BE2C (cell line): ENCODE results near the gene TMEM54.

Experiments used
- DNase-seq: peaks from one replicate; pipeline ENCODE4 v3.0.0-alpha.2; 2020
- H3K27me3 ChIP-seq: fragments of 250-450 bp; sonication (Bioruptor Pico); 2 replicates; pipeline ENCODE4 v1.5.1; 2020; ENCODE audit warnings: mild to moderate bottlenecking
- H3K36me3 ChIP-seq: fragments of 250-450 bp; sonication (Bioruptor Pico); 2 replicates; pipeline ENCODE4 v1.5.1; 2020; ENCODE audit warnings: mild to moderate bottlenecking
- H3K4me1 ChIP-seq: fragments of 250-450 bp; sonication (Bioruptor Pico); 2 replicates; pipeline ENCODE4 v1.5.1; 2020
- H3K4me3 ChIP-seq: 2 replicates; pipeline ENCODE4 v1.5.1; 2011; ENCODE audit warnings: low read depth, low read length
- H3K9me3 ChIP-seq: fragments of 250-450 bp; sonication (Bioruptor Pico); 2 replicates; pipeline ENCODE4 v1.5.1; 2020
- TF ChIP-seq, protein P1 (sequence below): IDR thresholded peaks from 2 replicates; pipeline ENCODE4 v1.5.1; 2012; ENCODE audit warnings: mild to moderate bottlenecking, low read depth, low read length

TMEM54 gene

DNA sequence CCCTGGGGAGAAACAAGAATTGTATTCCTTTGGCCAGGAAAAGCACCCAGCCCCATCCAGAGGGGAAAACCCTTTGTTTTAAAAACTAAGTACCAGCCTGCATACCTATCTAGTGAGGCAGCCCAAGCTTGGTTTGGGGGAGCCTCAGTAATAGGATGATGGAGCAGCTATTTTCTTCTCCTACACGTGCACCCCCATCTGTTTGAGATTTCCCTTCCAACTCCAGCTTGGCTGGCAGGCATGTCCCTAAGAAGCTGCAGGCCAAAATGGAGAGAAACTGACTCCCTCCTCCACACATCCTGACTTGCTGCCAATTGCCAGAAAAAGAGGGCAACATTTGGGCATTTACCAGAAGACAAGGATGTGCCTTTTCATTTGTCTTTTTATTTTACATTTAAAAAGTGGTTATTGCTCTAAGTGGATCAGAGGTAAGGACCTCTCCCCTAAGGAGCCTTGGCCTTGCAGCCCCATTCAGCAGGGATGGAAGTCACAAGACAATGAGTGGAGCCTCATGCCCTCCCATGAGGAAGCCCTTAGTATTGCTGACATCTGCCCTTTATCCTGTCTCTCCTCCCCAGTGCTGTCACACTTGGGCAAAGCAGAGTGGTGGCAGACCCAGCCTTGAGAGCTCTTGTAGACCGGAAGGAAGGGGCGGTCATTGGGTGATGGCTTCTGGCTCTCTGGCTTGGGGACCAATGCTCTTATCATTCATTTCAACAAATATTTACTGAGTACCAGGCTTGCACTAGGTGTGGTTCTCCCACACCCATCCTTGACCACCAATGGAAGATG, 39.1 kb downstream of the TMEM54 start:
- no peaks in the 10 kb centered on the region for H3K4me1 ChIP-seq

DNA sequence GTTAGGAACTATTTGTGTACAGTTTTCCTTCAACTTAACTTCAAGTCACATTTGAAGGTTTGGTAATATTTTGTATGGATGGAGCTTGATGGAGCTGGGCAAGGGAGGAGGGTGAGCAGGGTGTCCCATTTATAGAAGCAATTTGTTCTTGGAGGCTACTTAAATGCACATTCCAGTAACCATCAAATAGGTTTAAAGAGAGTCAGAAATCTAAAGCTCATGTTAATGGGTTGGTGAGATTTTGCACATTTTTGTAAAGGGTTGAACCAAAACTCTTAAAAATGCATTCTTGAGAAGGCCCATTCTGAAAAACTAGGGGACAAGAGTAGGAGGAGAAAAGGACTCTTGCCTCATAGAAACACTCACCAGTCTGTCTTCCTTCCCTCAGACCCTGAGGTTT, 40.6 kb downstream of the TMEM54 start:
- no peaks in the 10 kb centered on the region for H3K9me3 ChIP-seq
- H3K4me1 ChIP-seq: no peaks in the 10 kb centered on the region
- no peak for DNase-seq
- no peaks in the 10 kb centered on the region for H3K36me3 ChIP-seq
- TF ChIP-seq, protein P1, sequence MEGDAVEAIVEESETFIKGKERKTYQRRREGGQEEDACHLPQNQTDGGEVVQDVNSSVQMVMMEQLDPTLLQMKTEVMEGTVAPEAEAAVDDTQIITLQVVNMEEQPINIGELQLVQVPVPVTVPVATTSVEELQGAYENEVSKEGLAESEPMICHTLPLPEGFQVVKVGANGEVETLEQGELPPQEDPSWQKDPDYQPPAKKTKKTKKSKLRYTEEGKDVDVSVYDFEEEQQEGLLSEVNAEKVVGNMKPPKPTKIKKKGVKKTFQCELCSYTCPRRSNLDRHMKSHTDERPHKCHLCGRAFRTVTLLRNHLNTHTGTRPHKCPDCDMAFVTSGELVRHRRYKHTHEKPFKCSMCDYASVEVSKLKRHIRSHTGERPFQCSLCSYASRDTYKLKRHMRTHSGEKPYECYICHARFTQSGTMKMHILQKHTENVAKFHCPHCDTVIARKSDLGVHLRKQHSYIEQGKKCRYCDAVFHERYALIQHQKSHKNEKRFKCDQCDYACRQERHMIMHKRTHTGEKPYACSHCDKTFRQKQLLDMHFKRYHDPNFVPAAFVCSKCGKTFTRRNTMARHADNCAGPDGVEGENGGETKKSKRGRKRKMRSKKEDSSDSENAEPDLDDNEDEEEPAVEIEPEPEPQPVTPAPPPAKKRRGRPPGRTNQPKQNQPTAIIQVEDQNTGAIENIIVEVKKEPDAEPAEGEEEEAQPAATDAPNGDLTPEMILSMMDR: no peak
- no peak overlapping the region for H3K4me3 ChIP-seq
- H3K27me3 ChIP-seq: no peaks in the 10 kb centered on the region

More for the DNA sequence above, 39.1 kb downstream of the TMEM54 start:
- Histone ChIP-seq H3K36me3 (no peaks in the 10 kb centered on the region), H3K9me3 (no peaks in the 10 kb centered on the region), H3K4me3 (no peak overlapping the region), H3K27me3 (no peaks in the 10 kb centered on the region)
- TF ChIP-seq, protein P1: no peak
- DNase-seq: no peak

DNA sequence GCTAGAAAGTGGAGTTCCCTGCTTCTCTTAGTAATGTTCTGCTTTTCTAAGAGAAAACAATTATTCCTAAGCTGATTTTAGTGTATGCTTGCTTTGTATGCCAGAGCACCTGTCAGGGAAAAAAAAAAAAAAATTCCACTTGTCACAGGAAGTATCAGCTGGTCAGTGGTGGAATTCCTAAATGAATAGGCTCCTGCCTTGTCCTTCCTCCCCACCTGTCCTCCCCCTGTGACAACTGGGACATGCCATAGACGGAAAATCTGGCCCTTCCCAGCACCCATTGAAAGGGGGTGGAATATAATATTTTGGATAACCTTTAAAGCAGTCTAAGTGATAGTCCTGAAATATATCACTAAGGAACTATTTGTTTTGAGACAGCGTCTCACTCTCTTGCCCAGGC, 41.3 kb downstream of the TMEM54 start:
- TF ChIP-seq, protein P1: no peak
- no peak for DNase-seq
- Histone ChIP-seq H3K4me1 (no peaks in the 10 kb centered on the region), H3K9me3 (no peaks in the 10 kb centered on the region), H3K27me3 (no peaks in the 10 kb centered on the region), H3K36me3 (no peaks in the 10 kb centered on the region), H3K4me3 (no peak overlapping the region)

DNA sequence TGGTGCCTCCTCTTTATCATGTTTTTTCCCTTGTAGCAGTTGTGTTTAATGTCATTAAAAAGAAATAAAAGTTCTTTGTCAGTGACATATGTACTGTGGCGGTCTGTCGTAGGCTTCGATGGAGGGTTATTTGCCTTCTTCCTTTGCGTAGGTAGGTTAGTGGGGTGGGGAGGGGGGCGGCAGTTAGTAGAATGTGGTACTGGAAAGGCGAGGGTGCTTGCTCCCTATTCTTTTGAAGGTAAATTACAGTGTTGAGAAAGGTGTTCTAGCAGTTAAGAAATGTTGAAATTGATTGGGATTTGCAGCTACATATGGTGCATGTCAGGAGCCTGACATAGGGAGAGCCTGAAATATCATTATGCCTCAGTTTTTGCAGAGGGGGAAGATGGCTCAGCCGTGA, 42.4 kb downstream of the TMEM54 start:
- no peaks in the 10 kb centered on the region for H3K36me3 ChIP-seq
- no peak for DNase-seq
- no peaks in the 10 kb centered on the region for H3K9me3 ChIP-seq

DNA sequence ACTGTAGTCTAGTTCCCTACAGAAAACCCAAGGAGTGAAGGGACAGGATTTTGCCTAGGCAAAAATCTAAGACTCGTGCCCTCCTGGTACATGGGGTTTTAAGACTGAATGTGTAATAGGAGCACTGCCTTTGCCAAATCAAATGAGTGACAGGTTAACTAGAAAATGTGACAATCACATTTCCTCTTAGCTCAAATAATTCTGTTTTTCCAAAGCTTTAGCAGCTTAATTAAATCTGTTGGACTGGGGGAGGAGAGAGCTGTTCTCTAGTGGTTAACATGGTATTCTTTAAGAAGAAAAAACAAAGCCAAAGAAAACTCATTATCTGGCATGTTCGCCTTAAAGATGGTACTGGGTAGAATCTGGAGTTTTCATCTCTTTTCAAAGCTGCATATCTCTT, 43.1 kb downstream of the TMEM54 start:
- no peak for DNase-seq
- H3K9me3 ChIP-seq: no peaks in the 10 kb centered on the region
- H3K4me1 ChIP-seq: no peaks in the 10 kb centered on the region
- no peak overlapping the region for H3K4me3 ChIP-seq
- no peaks in the 10 kb centered on the region for H3K27me3 ChIP-seq
- TF ChIP-seq, protein P1: no peak
- H3K36me3 ChIP-seq: no peaks in the 10 kb centered on the region

More for the DNA sequence above, 42.4 kb downstream of the TMEM54 start:
- Histone ChIP-seq H3K4me1 (no peaks in the 10 kb centered on the region), H3K4me3 (no peak overlapping the region), H3K27me3 (no peaks in the 10 kb centered on the region)
- TF ChIP-seq, protein P1: no peak

DNA sequence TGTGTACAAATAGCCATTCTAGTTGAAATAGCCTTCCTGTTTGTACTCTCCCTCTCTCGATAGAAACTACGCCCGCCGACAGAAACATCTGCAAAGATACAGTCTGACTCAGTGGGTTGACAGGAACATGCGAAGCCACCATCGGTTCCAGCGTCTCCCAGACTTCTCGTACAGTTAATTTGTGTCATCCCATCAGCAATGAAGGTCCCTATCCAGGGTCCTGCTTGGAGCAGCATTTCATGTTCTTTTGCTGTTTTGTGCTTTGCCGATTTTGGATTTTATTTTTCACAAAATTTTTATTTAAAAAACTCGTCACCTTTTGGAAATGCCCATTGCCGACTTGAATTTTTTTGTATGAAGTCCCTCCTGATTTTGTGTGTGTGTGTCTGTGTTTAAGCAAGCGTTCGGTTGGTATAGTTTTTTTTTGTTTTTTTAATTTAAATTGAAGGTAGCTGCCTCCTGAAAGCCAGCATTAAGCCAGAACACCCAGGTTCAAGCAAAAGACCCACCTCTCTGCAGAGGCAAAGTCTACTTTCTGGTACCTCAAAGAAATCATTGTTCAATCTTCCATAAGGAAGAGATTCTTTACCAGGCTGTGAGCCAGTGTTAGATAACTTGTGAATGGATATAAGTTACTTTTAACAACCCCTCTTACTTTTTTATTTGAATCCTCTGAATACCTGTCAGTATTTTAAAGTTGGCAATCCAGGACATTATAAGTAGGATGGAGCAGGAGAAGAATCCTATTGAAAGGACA, 45.1 kb downstream of the TMEM54 start:
- Histone ChIP-seq H3K36me3 (no peaks in the 10 kb centered on the region), H3K4me3 (no peak overlapping the region), H3K27me3 (no peaks in the 10 kb centered on the region), H3K4me1 (no peaks in the 10 kb centered on the region), H3K9me3 (no peaks in the 10 kb centered on the region)
- TF ChIP-seq, protein P1: no peak
- no peak for DNase-seq
